MM.1S (cell line): Measurements from ENCODE around the gene RNU1-3.
"Not testable (repeated sequence)": the region's sequence is repeated elsewhere in the genome, so short reads cannot be mapped to it uniquely, and the experiment has no call there.

Experiments
- DNase-seq: peaks from one replicate; pipeline ENCODE4 v3.0.0-alpha.2; 2015
- H2AFZ ChIP-seq: fragments of 300-600 bp; sonication (generic); 2 replicates; pipeline ENCODE4 v1.6.0; 2016; ENCODE audit warnings: antibody characterized with exemption, low read length
- H3F3A ChIP-seq: fragments of 300-600 bp; sonication (generic); 2 replicates; pipeline ENCODE4 v1.6.1; 2016; ENCODE audit warnings: mild to moderate bottlenecking, antibody characterized with exemption, low read length, moderate library complexity, mixed read lengths; ENCODE audit not compliant: insufficient read depth
- H3K27ac ChIP-seq: fragments of 300-600 bp; sonication (generic); 2 replicates; pipeline ENCODE4 v1.5.1; 2016; ENCODE audit warnings: mild to moderate bottlenecking, low read length
- H3K27me3 ChIP-seq: fragments of 300-600 bp; sonication (generic); replicated peaks from 2 replicates; pipeline ENCODE4 v1.6.0; 2016; ENCODE audit warnings: low read length; ENCODE audit not compliant: insufficient read depth
- H3K36me3 ChIP-seq: fragments of 300-600 bp; sonication (generic); replicated peaks from 2 replicates; pipeline ENCODE4 v1.6.1; 2016; ENCODE audit warnings: mild to moderate bottlenecking, low read length, mixed read lengths; ENCODE audit not compliant: insufficient read depth
- H3K4me1 ChIP-seq: fragments of 300-600 bp; sonication (generic); 2 replicates; pipeline ENCODE4 v1.6.1; 2016; ENCODE audit warnings: low read length, mixed read lengths
- H3K4me2 ChIP-seq: fragments of 300-600 bp; sonication (generic); 2 replicates; pipeline ENCODE4 v1.6.0; 2016; ENCODE audit warnings: low read depth, low read length
- H3K4me3 ChIP-seq: fragments of 300-600 bp; sonication (generic); 2 replicates; pipeline ENCODE4 v1.5.1; 2016; ENCODE audit warnings: low read length, mixed read lengths
- H3K79me2 ChIP-seq: fragments of 300-600 bp; sonication (generic); 2 replicates; pipeline ENCODE4 v1.6.1; 2016; ENCODE audit warnings: mixed run types, low read length, mixed read lengths
- H3K9ac ChIP-seq: fragments of 300-600 bp; sonication (generic); 2 replicates; pipeline ENCODE4 v1.6.1; 2016; ENCODE audit warnings: low read length, mixed read lengths
- H3K9me2 ChIP-seq: fragments of 300-600 bp; sonication (generic); replicated peaks from 2 replicates; pipeline ENCODE4 v1.6.1; 2016; ENCODE audit warnings: mild to moderate bottlenecking, low read length, mixed read lengths; ENCODE audit not compliant: insufficient read depth
- H3K9me3 ChIP-seq: fragments of 300-600 bp; sonication (generic); replicated peaks from 2 replicates; pipeline ENCODE4 v1.6.1; 2016; ENCODE audit warnings: mild to moderate bottlenecking, low read length, mixed read lengths; ENCODE audit not compliant: insufficient read depth
- H4K20me1 ChIP-seq: fragments of 300-600 bp; sonication (generic); 2 replicates; pipeline ENCODE4 v1.6.1; 2016; ENCODE audit warnings: mild to moderate bottlenecking, low read length, moderate library complexity, mixed read lengths; ENCODE audit not compliant: insufficient read depth

Gene RNU1-3

GRCh38 chr1:16666502-16667413 is at the start of gene RNU1-3:
Gene RNU1-3 (minus strand): TSS chr1:16666948.
- not testable (repeated sequence) for H2AFZ ChIP-seq, H3F3A ChIP-seq, H3K27ac ChIP-seq, H3K9me3 ChIP-seq, H3K9ac ChIP-seq, H3K27me3 ChIP-seq, H4K20me1 ChIP-seq, H3K4me1 ChIP-seq, DNase-seq, H3K4me3 ChIP-seq, H3K4me2 ChIP-seq, H3K9me2 ChIP-seq, H3K79me2 ChIP-seq, H3K36me3 ChIP-seq

DNA sequence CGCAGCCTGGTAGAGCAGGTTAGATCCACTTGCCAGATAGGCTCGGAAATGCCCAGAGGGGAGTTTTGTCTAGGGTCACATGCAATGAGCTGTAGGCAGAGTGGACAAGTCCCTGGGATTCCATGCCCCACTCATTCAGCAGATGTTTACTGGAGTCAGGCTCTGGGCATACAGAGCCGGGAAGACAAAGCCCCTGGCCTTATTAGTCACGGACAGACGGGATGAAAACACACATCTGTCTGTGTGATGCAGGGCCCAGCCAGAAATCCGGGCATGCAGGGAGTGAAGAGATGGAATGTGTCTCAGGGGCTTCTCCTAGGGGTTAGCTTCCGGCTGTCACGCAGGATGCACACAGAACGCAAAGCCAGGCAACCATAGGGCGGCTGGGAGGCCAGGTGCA is 46.7 kb upstream of the RNU1-3 start:
- H2AFZ ChIP-seq, H3K36me3 ChIP-seq, H3K4me2 ChIP-seq, H3F3A ChIP-seq, H4K20me1 ChIP-seq, DNase-seq, H3K9ac ChIP-seq, H3K27ac ChIP-seq, H3K79me2 ChIP-seq, H3K9me2 ChIP-seq, H3K9me3 ChIP-seq, H3K4me1 ChIP-seq, H3K4me3 ChIP-seq: not testable (repeated sequence)
- peaks cover 29% of the 10 kb centered on the region for H3K27me3 ChIP-seq

DNA sequence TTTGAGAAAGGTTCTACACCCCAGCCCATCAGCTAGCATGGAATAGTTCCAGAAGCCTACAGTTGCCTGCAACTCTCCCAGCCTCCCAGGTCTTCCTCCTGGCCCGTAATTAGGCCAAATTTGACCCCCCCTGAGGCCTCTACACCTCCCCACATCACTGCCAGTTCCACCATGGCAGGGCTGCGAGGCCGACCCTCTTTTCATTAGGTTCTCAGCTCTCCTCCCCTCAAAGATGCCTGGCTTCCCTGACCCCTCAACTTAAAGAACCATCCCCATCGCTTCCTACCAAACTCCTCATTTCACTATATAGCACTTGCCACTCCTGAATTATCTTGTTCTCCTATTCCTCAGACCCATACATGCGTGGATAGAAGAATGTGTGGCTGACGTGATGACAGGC is 46.2 kb upstream of the RNU1-3 start:
- not testable (repeated sequence) for H3K9me3 ChIP-seq, H3K36me3 ChIP-seq, DNase-seq, H3K4me1 ChIP-seq, H3K27ac ChIP-seq, H2AFZ ChIP-seq, H3K4me3 ChIP-seq, H4K20me1 ChIP-seq, H3K9me2 ChIP-seq, H3K9ac ChIP-seq, H3F3A ChIP-seq, H3K79me2 ChIP-seq, H3K4me2 ChIP-seq
- peaks cover 24% of the 10 kb centered on the region for H3K27me3 ChIP-seq

GRCh38 chr1:16712582-16712981 is 45.8 kb upstream of the RNU1-3 start:
- not testable (repeated sequence) for H3K9me3 ChIP-seq, DNase-seq, H3K9ac ChIP-seq, H3F3A ChIP-seq, H2AFZ ChIP-seq, H3K27ac ChIP-seq, H3K36me3 ChIP-seq, H4K20me1 ChIP-seq, H3K4me1 ChIP-seq, H3K4me3 ChIP-seq, H3K4me2 ChIP-seq, H3K9me2 ChIP-seq, H3K79me2 ChIP-seq
- H3K27me3 ChIP-seq: peaks cover 20% of the 10 kb centered on the region

GRCh38 chr1:16712131-16712530 is 45.4 kb upstream of the RNU1-3 start:
- H3K27ac ChIP-seq, H4K20me1 ChIP-seq, H2AFZ ChIP-seq, H3K4me2 ChIP-seq, H3K36me3 ChIP-seq, H3K9me3 ChIP-seq, H3F3A ChIP-seq, H3K9ac ChIP-seq, DNase-seq, H3K9me2 ChIP-seq, H3K4me1 ChIP-seq, H3K79me2 ChIP-seq, H3K4me3 ChIP-seq: not testable (repeated sequence)
- peaks cover 16% of the 10 kb centered on the region for H3K27me3 ChIP-seq

DNA sequence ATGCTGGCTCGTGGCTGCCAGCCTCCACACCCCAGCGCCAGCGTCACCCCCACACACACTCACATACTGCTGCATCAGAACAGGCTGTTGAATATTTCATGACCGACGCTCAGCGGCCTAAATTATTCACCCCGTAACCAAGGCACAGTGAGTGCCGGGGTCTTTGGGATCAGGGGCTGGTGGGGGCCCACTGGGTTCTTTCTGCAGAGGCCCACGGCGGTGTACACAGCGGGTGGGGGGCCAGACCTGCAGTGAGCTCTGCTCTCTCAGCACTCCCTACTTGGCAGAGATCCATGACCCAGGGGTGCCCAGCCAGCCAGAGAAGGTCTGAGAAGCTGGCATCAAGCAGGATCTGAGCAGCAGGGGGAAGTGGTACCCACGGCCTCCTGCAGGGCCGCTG is 43.9 kb upstream of the RNU1-3 start:
- H3K27me3 ChIP-seq, H3F3A ChIP-seq: not testable (repeated sequence)

More for the DNA sequence above, 43.9 kb upstream of the RNU1-3 start:
- H3K9ac ChIP-seq, H3K27ac ChIP-seq, H3K9me3 ChIP-seq, H2AFZ ChIP-seq, H3K4me2 ChIP-seq, H3K4me3 ChIP-seq, H3K36me3 ChIP-seq, H3K79me2 ChIP-seq, DNase-seq, H4K20me1 ChIP-seq, H3K9me2 ChIP-seq, H3K4me1 ChIP-seq: not testable (repeated sequence)
